GF-D8 (cell line): ENCODE measurements around the gene LAMB1.

Experiments
- DNase-seq: peaks from one replicate; lab custom pipeline; 2025; lab: John Stamatoyannopoulos, UW

Gene LAMB1

DNA sequence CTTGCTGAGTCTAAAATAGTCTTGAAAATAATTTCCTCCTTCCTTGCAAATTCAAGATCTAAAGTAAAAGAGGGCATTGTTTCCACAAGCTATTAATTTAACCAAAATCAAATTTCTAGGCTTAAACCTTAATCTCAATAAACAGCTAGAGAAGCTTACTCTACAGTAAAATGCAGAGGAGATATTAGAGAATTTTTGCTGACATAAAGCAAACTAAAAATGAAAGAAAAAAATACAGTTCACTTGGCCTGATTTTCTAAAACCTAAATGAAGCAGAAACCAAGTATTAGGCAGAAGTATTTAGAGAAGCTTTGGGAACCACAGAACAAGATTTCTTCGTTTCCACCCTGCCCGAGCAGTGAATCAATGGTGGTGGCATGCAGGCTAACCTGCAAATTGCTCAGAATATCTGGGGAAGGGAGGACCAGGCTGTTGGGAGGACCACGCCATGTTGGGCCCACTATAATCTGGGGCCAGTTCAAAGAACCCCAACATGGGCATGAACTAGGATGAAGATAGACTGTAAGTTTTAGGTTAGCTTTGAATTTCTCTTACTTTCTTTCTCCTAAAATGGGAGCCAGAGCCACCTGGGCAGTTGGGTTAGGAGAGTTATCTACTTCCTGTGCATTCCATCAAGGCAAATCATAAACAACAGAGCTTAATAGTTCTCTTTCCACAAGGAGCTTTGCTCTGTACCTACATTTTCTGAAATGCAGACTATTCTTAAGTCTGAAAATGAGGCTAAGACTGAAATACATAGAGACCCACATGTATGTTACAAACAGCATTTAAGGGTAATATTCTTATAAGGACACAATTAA lies 4.1 kb downstream of the LAMB1 start:
- DNase-seq: no peak

GRCh38 chr7:107998150-107998549 lies 4.8 kb downstream of the LAMB1 start:
- no peak for DNase-seq

- no peak for DNase-seq
Observed at GRCh38 chr7:107996072-107996882, 6.7 kb downstream of the LAMB1 start.

DNA sequence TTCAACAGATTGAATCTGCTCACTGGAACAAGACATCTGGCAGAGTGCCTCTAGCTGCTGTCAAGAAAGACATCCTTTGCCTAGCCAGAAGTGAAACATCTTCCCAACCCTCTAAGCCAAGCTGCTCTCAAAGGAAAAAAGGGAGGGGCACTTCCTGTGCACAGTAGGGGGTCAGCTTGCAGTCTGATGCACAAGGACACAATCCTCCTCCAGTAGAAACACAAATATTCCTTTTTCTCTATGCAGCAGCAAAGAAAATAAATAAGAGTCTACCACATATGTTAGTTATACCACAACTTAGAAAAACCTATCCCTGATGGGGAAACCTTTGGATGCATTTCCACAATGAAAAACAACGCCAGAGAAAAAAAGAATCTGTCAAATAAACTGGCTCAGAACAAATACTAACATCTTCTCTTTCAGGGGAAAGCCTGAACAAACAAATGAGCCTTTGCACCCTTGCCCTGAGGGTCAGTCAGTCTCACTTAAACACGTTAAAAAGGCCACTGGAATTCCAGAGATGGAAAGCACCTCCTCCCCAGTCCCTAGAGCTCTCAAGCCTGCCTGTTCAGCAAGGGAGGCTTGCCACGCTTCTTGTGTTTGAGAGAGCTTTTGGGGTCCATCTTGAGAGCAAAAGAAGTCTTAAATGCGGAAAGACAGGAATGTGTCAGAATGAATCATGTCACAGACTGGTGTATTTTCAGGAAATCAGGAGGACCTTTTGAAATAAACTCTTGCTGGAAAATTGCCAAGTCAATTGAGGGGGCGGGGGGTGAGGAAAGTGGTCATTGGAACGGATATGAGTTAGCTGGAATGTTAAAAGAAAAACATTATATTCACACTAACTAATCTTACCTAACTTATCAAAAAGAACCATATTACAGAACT lies 7.5 kb downstream of the LAMB1 start:
- no peak for DNase-seq

GRCh38 chr7:107994421-107995030 lies 8.4 kb downstream of the LAMB1 start:
- DNase-seq: no peak

GRCh38 chr7:107993891-107994291 lies 9.1 kb downstream of the LAMB1 start:
- DNase-seq: no peak

GRCh38 chr7:107989618-107990373 lies 13.2 kb downstream of the LAMB1 start:
- no peak for DNase-seq

DNA sequence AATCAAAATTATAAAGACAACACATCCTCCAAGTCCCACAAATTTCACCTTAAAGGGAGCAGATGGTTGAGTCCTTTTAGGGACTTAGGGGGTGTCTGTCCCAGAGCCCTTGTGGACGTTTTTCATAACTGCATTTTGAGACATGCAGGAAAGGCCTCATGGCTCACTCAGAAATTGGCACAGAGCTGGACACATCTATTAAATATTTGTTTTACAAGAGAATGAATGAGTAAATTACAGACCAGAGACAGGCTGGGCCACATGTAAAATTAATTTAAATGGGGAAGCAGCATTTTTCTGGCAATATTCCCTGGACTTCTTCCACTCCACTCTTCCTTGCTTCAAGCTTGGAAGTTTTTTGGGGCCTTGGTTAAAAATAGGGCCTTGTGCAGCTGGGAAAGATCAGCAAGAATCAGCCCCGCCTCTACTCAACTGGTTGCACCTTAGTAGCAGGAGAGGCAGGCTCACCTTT lies 20.0 kb downstream of the LAMB1 start:
- DNase-seq: no peak

GRCh38 chr7:107982042-107982840 lies 20.7 kb downstream of the LAMB1 start:
- no peak for DNase-seq

DNA sequence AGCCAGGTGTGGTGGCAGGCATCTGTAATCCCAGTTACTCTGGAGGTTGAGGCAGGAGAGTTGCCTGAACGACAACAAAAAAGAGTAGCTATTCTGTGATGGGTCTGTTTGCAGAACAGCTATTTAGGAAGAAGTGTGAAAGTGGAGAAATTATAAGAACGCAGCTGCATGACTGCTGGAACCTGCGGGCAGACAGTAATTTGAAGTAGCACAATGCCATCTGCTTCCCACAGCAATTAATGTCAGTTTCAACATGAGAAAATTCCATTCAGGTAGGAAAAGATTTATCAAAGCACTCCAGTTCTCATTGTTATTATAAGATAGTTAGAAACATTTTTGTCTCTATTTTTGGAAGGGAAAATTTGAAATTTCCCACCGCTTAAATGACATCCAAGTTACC lies 21.5 kb downstream of the LAMB1 start:
- DNase-seq: no peak

DNA sequence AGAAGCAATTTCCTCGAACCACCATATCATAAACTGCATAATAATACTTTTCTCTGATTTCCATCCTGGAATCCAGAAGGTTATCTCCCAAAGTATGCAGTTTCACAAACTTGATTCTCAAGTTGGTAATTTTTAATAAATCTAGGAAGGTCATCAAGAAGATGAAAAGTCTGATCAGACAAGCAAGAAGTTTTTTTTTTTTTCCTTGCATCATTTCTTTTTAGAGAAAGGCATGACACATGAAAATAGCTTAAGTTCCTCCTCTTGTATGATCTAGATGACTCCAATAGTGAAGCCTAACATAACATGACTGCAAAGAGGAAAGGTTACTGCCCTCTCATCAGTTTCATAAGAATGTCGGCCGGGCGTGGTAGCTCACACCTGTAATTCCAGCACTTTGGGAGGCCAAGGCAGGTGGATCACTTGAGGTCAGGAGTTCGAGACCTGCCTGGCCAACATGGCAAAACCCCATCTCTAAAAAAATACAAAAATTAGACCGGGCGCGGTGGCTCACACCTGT lies 22.2 kb downstream of the LAMB1 start:
- no peak for DNase-seq

- no peak for DNase-seq
Observed at GRCh38 chr7:107980171-107980570, 22.8 kb downstream of the LAMB1 start.

DNA sequence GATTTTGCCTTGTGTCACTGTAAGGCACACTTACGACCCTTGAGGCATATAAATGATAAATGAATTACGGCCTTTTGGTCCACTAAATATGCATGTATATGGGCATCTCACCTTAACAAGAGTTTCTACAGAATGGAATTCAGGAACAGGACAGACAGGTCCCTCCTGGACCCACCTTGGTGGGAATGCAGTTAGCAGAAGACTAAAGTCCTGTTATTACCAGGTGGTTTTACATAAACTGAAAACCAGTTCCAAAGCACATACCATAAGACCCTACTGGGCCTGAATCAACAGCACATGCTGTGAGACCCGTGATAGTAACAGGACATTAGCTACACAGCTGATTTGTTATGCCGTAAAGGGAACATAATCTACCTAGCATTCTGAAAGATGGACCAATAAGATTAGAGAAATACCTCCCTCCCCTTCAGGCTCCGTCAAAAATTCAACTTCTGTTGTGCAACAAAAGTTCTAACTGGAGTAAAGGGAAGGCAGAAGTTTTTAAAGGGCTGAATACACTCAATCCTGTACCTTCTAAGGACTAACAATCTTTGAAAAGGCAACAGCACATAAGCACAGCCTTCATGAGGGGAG lies 24.0 kb downstream of the LAMB1 start:
- no peak for DNase-seq

GRCh38 chr7:107977048-107977447 lies 25.9 kb downstream of the LAMB1 start:
- DNase-seq: no peak

GRCh38 chr7:107976620-107977019 lies 26.3 kb downstream of the LAMB1 start:
- DNase-seq: no peak

GRCh38 chr7:107975394-107976013 lies 27.5 kb downstream of the LAMB1 start:
- DNase-seq: no peak

- no peak for DNase-seq
Observed at GRCh38 chr7:107973861-107974260, 29.1 kb downstream of the LAMB1 start.

- DNase-seq: no peak
Observed at GRCh38 chr7:107972941-107973376, 30.0 kb downstream of the LAMB1 start.

DNA sequence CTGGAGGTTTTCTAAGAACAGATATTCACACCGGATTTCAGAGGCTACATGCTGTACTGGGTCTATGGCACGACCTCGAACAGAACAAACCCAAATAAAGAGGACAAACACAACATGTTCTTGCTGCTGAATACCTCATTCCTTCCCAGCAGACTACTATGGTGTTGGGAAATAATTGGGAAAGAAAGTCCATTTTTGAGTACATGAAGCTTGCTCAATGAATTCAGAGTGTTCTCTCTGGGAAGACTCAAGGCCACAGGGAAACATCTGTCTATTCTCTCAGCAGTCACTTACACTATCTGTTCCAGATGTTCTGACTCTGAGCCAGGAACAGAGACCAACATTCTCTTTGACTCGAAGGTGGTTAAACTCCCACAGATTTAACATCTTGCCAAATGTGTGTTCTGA lies 30.9 kb downstream of the LAMB1 start:
- DNase-seq: no peak
